A204.1 (cell line): ENCODE results near the gene OSBPL6.

ENCODE experiments used
- FAIRE-seq: peaks from 2 replicates; lab custom pipeline; 2012; peaks lifted over from hg19 to GRCh38; lab: Jason Lieb, UNC

The OSBPL6 gene

DNA sequence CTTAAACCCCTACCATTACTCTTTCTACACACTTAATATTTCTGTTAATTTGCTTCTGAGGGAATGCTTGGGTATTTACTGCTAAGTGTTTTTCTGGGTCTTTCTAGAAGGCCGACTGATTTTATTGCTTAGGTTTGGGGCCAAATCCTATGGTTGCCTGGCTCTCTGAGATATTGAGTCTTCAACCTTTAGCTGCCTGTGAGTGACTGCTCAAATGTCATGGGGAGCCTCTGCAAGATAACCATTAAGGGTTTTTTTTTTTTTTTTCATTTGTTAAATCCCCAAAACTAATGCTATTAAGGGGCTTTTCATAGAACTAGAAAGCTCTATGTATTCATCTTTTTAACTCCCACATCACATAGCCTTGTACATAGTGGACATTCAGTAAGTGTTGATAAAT is 5.0 kb downstream of the OSBPL6 start:
- no peak for FAIRE-seq

DNA sequence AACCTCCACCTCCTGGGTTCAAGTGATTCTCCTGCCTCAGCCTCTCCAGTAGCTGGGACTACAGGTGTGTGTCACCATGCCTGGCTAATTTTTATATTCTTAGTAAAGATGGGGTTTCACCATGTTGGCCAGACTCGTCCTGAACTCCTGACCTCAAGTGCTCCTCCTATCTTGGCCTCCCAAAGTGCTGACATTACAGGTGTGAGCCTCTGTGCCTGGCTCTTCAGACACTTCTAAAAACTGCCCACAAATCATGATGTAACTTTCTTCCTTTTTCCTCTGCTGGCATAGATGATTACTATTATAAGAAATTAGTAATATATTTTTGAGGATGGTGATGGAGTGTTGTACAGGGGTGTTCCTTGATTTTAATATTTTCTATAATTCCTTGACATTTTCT is 6.0 kb downstream of the OSBPL6 start:
- FAIRE-seq: no peak

DNA sequence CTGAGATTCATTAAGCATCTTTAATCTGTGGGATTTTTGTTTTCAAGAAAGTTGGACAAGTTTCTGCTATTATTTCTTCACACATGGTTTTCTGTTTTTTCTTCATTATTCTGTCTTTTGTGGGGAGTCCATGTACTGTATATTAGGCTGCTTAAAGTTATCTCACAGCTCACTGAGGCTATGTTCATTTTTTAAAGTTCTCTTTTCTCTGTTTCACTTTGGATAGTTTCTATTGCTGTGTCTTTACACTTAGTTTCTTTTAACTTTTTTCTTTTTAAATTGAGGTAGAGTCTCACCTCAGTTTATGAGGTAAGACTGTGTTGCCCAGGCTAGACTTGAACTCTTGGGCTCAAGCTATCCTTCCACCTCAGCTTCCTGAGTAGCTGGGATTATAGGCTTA is 8.6 kb downstream of the OSBPL6 start:
- FAIRE-seq: no peak

DNA sequence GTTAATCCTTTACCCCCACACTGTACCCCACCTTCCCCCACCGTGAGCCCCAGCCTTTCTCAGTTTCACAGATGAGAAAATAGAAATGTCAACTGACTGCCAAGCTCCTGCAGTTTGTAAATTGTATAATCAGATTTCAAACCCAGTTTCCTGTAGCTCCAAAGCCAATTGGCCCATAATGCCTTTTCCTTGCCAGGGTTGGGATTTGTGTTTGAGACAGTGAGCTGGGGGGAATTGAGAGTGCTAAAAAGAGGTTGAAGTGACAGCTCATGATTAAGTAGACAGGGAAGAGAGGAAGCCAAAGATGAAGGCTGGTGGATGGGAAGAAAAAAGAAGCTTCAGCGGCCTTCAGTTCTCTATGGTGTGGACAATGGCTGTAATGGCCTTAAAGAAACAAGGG is 10.7 kb downstream of the OSBPL6 start:
- no peak for FAIRE-seq

DNA sequence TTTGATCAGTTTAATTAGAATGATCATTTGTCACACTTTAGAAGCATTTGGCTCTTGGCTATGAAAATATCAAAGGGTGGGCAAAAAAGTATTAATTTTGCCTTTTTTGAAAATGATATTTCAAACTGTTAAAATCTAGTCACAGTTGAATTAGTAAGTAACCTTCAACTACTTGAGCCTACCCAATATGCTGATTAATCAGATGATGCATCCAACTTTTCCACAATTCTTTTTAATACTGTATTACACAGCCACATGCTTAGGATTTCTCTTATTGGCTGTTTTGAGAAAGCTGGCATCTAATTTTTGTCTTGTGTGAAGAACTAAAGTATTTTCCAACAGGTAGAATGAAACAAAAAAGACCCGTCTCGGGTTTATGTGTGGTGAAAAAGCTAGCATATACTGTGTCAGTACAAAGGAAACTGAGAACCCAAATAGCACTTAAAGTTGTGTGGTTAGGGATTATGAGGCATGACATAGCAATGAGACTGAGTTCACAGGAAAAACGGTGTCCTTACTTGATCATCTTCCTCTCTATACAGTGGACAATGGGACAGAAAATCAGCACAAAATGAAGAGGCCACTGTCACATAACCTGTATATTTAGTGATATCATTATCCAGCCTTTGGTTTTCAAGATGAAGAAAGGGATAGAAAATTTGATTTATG is 11.7 kb downstream of the OSBPL6 start:
- no peak for FAIRE-seq

DNA sequence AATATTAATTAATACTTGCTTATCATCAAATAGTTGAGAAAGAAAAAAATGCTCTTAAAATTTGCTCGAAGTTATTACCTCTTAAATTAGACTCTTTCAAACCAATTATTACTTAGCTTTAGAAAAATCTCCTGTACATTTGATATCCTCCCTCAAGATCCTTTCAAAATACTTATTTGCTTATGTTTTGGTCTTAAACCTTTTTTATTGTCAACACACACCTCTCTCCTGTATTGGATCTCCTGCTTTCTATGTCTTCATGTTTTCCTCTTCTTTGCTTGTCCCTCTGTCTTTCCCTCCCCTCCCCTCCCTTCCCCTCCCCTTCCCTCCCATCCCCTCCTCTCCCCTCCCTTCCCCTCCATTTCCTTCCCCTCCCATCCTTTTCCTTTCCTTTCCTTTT is 14.0 kb downstream of the OSBPL6 start:
- no peak for FAIRE-seq

DNA sequence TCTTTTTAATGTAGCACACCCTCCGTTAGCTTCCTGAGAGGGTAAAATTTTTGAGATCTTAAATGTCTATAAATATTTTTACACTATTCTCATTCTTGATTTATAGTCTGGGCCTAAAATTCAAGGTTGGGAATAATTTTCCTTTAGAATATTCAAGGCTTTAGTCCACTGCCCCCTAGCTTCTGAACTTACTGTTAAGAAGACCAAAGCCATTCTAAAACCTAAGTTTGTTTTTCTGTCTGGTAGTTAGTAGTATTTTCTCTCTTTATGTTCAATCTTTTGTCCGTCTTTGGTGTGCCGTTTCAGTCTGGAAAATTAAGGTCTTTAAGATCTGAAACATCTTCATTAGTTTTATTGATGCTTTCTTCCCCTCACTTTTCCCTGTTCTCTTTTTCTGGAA is 14.5 kb downstream of the OSBPL6 start:
- no peak for FAIRE-seq

DNA sequence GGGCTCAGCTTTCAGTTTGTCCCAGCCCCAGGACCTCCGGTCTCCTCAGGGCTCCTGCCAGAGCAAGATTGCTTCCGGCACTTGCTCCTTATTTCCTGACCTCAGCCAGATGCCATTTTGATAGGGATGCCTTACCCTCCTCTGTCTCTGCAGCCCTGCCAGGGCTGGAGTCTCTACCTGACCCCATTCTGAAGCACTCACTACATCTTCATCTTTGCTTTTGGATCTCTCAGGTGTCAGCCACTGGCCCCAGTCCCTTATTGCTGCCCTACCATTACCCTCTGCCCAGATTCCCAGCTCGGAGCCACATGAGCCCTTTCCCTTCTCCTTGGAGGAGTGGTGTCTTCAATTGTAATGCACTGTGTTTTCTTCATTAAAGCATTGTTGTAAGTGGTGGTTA is 17.1 kb downstream of the OSBPL6 start:
- no peak for FAIRE-seq

DNA sequence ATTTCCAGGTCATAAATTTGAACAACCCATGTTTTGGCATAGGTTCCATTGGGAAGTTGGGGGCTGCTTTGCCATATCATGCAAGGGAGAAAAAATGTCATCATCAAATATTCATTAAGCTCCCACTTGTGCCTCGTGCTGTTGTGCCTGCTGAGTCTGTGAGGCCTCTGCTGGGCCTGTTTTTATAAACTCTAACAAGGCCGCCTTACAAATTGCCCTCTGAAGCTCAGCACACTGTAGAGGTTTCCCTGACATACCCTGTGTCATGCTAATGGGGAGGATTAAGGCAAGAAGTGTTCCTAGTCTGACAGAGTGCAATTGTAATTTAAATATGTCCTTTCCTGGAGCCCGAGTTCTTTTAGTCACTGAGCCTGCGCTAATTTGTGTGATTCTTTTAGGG is 17.6 kb downstream of the OSBPL6 start:
- no peak for FAIRE-seq

DNA sequence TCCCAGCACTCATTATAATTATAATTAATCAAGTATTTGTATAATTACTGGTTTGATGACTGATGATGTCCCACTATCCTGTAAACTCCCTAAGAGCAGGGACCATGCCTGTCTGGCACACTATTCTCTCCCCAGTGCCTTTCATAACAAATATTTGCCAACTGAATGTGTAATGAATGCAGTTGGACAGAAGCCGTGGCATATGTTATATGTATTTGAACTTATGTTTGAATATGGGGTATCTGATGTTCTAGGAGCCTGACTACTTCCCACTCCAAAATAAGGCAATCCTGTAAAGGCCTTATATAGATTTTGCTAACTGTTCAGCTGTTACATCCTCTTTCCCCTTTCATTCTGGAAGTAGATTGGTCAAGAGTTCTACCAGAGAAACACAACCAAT is 19.7 kb downstream of the OSBPL6 start:
- no peak for FAIRE-seq

DNA sequence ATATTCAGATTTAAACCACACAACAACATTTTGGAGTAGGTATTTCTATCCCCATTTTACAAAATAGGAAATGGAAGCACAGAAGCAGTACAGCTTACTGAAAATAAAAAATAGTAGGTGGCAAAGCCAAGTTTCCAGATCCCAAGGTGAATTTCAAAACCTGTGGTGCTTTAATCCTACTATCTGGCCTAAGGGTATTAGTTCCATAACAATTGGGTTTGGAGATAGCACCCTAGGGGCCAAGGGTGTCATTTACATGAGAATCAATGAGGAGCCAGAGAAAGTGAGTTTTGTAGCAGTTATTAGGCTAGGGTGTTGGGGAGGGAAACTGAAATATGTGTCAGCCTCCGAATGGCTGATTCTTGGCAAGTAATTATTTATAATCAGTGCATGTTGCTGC is 24.9 kb downstream of the OSBPL6 start:
- no peak for FAIRE-seq

DNA sequence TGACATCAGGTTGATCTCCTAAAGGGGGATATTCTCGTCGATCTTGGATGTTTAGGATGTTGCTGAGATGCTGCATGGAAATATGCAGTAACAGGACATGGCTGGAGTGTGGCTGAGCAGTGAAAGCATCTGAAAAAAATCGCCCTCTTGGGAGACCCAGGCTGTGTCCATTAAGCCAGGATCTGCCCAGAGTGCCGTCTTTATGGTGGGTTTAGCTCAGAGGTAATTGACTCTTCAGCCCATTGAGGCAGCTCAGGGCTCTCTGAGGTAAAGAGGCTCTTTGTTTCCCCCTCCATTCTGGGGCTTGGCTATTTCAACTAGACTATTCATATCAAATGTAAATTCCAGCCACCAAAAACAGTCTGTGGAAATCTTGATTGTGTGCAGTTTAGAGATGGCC is 26.5 kb downstream of the OSBPL6 start:
- no peak for FAIRE-seq

DNA sequence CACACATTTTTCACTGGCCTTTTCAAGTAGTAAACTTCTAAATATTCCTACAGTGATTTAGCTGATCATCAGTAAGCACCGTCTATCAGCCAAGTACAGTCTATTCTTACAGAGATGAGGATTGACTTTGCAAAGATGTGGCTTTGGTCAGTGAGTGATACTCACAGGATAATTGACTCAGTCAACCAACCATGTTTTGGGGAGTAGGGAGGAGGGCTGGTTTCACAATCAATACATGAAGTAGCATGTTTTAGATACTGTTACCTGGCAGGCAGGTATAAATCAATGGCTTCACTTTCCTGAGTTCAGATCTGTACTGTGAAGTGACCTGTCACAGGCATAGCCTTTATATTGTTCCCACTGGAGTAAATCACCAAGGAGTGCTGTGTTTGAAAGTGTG is 27.2 kb downstream of the OSBPL6 start:
- no peak for FAIRE-seq

DNA sequence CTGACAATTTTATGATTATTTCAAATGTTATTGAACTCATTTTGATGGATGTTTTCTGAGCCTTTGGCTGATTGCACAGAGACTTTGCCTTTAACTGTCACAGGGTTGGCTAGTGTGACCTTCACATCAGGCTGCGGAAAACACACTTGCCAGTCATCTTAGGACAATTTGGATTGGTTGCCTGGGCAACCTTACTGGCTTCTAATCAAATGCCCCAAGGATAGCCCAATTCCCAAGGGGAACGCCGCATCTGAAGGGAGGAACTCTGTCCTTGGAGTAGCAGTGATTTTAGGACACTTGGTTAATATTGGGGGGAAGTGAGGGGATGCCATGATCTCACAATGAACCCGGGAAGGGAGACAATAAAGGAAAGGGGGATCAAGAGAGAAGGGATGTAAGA is 29.5 kb downstream of the OSBPL6 start:
- FAIRE-seq: no peak

DNA sequence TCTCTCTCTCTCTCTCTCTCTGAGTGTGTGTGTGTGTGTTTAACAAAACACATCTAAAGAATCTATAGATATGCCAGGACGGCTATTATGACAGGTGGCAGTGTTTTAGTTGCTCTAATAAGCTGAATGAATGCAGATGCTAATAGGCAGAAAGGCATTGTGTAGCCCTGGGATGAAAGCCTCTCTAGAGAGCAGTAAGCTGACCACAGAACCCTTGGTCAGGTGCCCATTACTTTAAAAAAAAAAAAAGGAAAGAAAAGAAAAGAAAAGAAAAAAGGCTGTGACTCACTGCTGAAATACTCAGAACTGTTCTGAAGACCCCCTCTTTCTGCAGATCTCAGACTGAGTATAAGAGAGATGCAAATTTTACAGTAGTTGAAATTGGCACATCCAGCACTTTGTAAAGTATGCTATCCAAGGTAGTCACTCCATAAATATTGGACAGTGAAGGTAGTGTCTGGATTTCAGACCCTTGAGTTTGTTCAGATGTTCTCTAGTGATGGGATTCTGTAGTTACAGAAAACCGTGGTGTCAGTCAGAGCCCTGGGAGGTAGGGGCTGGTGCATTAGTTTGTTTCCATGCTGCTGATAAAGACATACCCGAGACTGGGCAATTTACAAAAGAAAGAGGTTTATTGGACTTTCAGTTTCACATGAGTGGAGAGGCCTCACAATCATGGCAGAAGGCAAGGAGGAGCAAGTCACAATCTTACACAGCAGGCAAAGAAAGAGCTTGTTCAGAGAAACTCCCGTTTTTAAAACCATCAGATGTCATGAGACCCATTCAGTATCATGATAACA is 30.9 kb downstream of the OSBPL6 start:
- FAIRE-seq: no peak

DNA sequence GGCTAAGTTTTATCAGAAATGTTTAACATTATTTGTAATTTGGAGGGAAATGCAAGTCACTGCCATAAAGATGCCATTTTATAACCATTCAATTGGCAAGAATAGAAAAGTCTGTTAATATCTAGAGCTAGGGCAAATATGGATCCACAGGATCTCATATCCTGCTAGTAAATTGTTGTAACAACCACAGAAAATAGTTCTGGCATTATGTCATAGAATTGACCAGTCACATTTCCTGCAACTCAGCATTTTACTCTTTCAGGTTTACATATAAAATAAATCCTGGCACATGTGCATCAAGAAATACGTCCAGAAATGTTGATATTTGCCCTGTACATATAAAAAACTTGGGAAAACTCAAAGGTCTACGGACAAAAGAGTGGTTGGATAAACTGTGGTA is 32.9 kb downstream of the OSBPL6 start:
- FAIRE-seq: no peak

DNA sequence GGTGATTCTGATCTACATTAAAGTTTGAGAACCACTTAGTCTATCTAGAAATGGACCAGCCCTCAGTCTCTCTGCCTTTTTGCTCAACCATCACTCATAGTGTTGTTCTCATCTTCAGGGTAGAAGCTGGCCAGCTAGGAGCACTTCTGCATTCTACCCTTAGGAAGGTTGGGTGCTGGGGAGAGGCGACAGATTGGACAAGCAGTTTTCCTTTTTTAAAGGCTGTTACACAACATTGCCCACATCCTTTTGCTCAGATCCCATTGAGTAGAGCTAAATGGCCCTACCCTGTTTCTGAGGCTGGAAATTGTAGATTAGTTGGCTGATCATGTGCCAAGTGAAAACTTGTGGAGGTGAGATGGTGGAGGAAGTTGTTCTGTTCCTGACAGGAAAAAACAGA is 35.6 kb downstream of the OSBPL6 start:
- no peak for FAIRE-seq

DNA sequence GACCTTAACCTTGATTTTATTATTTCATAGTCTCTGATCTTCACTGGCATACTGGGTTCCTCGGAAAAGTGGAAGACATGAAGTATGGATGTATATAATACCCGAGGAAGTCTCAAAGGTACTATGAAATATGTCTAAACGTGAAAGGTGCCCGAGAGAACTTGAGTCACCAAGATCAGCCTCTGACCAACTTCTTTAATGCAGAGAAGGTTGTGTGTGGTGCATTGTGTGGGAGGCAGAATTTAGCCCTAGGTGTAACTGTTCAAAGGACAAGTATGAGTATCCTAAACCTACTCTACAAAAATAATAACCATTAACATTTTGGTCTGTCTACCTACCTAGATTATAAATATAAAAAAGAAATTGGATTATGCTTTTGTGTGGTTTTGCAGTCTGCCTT is 36.1 kb downstream of the OSBPL6 start:
- FAIRE-seq: no peak

DNA sequence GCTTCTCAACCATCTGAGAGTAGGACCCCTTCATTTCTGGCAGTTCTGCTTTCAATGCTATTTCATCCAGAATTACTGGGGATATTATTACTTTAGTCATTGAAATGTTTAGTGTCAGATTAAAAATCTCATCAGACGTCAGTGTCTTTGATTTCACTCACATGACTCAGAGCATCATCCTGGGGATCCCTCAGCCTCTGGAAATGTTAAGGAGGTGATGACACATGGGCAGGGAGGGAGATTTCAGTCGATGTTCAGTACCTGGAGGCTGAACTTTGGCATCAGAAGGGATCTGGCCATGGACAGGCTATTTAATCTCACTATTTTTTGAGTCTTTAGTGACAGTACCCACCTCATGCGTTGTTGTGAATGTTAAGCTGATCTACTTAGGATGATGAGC is 39.1 kb downstream of the OSBPL6 start:
- FAIRE-seq: no peak

DNA sequence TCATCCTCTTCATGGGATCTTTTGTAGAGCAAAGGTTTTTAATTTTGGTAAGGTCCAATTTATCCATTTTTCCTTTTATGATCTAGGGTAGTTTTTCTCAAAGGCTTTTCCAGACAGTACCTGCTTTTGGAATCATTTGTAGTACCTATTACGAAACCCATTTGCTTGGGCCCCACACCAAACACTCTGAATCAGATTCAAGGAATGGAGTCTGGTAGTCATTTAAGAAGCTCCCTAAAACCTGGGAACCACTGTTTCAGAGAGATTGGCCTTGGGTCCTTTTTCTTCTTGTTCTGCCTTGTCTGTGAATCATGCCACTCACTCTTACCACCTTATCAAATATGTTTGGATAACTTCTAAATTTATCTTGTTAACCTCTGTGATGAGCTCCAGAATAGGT is 40.3 kb downstream of the OSBPL6 start:
- FAIRE-seq: no peak

DNA sequence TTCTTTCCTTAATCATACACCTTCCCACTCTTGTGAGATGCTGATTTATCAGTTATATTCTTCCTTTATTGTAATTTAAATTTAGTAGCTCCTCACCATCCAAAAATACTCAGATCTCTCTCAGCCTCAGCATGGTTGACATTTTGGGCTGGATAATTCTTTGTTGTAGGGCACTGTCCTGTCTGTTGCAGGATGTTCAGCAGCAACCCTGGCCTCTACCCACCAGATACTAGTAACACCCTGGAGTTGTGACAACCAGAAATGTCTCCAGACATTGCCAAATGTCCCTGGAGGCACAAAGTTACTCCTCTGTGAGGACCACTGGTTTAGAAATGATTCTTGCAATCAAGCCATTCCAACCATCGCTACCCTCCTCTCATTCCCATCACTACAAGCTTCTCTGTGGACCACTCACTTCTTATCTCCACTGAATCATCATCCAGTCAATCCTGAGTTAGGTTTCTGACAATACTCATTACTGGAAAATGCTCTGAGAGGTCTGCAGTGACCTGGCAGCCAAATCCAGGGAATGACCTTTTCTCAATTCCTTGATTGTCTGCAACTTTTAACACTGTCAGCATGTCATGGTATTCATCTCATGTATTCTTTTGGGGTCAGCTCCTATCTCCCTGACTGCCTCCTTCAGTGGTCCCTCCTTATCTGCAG is 43.3 kb downstream of the OSBPL6 start:
- FAIRE-seq: no peak

DNA sequence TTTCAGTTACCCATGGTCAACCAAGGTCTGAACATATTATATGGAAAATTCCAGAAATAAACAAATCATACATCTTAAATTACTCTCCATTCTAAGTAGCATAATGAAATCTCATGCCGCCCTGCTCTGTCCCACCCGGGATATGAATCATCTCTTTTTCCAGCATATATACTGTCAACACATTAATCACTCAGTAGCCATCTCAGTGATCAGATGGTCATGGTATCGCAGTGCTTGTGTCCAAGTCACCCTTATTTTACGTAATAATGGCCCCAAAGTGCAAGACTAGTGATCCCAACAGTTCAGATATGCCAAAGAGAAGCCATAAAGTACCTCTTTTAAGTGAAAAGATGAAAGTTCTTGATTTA is 43.8 kb downstream of the OSBPL6 start:
- FAIRE-seq: no peak

DNA sequence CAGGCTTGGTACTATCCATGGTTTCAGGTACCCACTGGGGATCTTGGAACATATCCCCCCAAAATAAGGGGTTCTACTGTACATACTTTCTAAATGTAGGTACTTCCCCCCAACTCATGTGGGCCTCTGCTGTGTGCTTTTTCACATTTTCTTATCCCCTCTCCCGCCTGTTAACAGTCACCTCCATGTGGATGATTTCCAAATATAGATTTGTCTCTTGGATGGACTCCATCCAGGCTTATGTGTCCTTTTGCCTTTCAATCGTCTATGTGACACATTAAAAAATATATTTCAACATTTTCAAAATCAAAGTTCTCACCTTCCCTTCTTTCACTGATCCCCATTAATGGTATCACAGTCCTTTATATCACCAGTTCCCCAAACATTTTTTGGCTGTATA is 44.4 kb downstream of the OSBPL6 start:
- no peak for FAIRE-seq
